Activated CD4-positive, alpha-beta T cell treated with anti-CD3 and anti-CD28 coated beads for 1 hour (primary cell): ENCODE measurements around the gene SURF6.
"Not testable (repeated sequence)": the region's sequence is repeated elsewhere in the genome, so short reads cannot be mapped to it uniquely, and the experiment has no call there.

Source experiments
- DNase-seq: peaks from one replicate; pipeline ENCODE4 v3.0.0-alpha.2; 2020

SURF6 gene

DNA sequence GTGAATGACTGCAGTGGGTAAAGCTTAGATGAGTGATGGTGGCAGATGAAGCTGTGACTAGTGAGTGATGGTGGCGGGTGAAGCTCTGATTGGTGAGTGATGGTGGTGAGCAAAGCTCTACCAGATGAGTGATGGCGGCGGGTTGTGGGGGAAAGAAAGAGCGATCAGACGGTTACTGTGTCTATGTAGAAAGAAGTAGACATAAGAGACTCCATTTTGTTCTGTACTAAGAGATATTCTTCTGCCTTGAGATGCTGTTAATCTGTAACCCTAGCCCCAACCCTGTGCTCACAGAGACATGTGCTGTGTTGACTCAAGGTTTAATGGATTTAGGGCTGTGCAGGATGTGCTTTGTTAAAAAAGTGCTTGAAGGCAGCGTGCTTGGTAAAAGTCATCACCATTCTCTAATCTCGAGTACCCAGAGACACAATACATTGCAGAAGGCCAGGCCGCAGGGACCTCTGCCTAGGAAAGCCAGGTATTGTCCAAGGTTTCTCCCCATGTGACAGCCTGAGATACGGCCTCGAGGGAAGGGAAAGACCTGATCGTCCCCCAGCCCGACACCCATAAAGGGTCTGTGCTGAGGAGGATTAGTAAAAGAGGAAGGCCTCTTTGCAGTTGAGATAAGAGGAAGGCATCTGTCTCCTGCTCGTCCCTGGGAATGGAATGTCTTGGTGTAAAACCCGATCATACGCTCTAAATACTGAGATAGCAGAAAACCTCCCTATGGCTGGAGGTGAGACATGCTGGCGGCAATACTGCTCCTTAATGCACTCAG lies 52.5 kb downstream of the SURF6 start:
- DNase-seq, result not testable (repeated sequence)

DNA sequence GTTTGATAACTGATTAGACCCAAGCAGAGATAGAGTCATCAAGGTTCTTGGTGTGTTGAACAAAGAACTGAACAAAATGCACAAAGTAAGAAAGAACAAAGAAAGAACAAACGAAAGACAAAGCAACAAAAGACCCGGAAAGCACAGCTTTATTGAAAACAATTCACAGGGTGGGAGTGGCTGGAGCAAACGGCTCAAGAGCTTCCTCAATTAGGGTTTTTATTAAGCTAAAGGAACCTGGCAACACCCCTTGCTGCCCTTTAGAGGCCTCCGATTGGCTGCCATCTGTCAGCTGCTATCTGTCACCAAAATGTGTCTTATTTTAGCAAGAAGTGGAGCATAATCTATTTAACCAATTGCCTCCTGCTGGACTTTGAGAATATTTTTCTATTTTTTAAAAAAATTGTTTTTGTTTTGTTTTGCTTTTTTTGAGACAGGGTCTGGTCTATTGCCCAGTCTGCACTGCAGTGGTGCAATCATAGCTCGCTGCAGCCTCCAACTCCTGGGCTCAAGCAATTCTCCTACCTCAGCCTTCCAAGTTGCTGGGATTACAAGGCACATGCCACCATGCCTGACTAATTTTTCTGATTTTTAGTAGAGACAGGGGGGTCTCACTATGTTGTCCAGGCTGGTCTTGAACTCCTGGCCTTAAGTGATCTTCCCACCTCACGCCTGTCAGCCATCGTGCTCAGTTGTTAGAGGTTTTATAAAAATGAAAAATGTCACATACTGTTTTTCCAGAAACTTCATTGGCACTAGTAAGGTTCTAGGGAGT lies 53.3 kb downstream of the SURF6 start:
- no peak for DNase-seq

- no peak for DNase-seq
Measured at GRCh38 chr9:133280392-133280791, 55.6 kb downstream of the SURF6 start.
